ENCODE results near the gene ARHGAP10.

GRCh38 chr4:147756417-147756816 lies 24.5 kb downstream of the ARHGAP10 start:
- TF ChIP-seq CTCF (IDR thresholded peaks at IDR 0.05; ENCODE audit: insufficient read depth, low read depth, low read length): no peak
- no peak for TF ChIP-seq EZH2 (IDR thresholded peaks at IDR 0.05; ENCODE audit: insufficient read depth, low read length)

All from astrocyte (in vitro differentiated cells and primary cell).